A549 (cell line): ENCODE data around the gene UQCC2.

Source experiments
- HES2 ChIP-seq: fragments of >200 bp; sonication (Bioruptor Twin); formaldehyde crosslinking; IDR thresholded peaks from 2 replicates; pipeline ENCODE4 v1.6.1; 2016
- TF ChIP-seq, protein P1 (sequence below): fragments of 200-600 bp; sonication (generic); IDR thresholded peaks from 2 replicates; pipeline ENCODE4 v1.6.1; 2016; ENCODE audit warnings: antibody characterized with exemption, mild to moderate bottlenecking, moderate library complexity

DNA sequence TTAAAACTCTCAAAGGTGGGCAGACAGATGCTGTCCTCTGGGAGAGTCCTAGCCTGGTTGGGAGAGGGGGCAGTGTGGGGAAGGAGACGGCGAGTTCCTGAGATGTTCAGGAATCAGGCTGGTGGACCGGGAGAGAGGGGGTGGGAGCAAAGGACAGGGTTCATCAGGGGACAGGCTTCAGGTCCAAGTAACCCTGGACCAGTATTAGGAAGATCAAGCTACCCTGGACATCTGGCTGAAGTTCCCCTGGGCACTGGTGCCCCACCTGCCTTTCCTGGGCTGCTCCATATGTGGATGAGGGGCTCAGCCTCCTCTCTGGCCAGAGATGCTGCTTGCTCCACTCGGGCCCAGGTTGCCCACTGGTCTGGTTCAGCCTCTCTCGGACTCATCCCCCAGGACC is 36.3 kb upstream of the UQCC2 start:
- TF ChIP-seq, protein P1, sequence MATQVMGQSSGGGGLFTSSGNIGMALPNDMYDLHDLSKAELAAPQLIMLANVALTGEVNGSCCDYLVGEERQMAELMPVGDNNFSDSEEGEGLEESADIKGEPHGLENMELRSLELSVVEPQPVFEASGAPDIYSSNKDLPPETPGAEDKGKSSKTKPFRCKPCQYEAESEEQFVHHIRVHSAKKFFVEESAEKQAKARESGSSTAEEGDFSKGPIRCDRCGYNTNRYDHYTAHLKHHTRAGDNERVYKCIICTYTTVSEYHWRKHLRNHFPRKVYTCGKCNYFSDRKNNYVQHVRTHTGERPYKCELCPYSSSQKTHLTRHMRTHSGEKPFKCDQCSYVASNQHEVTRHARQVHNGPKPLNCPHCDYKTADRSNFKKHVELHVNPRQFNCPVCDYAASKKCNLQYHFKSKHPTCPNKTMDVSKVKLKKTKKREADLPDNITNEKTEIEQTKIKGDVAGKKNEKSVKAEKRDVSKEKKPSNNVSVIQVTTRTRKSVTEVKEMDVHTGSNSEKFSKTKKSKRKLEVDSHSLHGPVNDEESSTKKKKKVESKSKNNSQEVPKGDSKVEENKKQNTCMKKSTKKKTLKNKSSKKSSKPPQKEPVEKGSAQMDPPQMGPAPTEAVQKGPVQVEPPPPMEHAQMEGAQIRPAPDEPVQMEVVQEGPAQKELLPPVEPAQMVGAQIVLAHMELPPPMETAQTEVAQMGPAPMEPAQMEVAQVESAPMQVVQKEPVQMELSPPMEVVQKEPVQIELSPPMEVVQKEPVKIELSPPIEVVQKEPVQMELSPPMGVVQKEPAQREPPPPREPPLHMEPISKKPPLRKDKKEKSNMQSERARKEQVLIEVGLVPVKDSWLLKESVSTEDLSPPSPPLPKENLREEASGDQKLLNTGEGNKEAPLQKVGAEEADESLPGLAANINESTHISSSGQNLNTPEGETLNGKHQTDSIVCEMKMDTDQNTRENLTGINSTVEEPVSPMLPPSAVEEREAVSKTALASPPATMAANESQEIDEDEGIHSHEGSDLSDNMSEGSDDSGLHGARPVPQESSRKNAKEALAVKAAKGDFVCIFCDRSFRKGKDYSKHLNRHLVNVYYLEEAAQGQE: no peak
- TF ChIP-seq HES2: no peak
